ENCODE measurements around the gene PHLDB2. TPM values are rescaled to one million over a fixed set of nuclear protein-coding genes. Genes with fewer than 3 reads are reported as not detected.

The PHLDB2 gene
- polyA plus RNA-seq, 1 experiment = 15.9 TPM

DNA sequence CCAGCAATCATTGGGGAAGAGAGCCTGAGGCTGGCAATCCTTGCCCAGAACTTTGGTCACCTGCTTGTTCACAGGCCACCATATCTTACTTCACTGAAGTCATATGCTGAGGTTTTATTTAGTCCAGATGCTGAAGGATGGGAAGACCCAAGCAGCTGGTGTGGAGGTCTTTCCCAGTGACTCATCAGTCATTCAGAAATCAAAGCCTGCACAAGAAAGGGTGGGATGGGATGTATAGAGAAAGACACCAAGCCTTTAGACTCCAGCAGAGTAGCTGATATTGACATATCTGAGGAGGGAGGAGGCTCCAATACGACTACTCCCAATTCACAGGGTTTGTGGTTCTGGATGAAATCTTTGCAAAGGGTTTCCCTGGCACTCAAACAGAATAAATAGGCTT is 13.0 kb upstream of the PHLDB2 start:
- TF ChIP-seq, protein P1, sequence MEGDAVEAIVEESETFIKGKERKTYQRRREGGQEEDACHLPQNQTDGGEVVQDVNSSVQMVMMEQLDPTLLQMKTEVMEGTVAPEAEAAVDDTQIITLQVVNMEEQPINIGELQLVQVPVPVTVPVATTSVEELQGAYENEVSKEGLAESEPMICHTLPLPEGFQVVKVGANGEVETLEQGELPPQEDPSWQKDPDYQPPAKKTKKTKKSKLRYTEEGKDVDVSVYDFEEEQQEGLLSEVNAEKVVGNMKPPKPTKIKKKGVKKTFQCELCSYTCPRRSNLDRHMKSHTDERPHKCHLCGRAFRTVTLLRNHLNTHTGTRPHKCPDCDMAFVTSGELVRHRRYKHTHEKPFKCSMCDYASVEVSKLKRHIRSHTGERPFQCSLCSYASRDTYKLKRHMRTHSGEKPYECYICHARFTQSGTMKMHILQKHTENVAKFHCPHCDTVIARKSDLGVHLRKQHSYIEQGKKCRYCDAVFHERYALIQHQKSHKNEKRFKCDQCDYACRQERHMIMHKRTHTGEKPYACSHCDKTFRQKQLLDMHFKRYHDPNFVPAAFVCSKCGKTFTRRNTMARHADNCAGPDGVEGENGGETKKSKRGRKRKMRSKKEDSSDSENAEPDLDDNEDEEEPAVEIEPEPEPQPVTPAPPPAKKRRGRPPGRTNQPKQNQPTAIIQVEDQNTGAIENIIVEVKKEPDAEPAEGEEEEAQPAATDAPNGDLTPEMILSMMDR (IDR thresholded peaks at IDR 0.05; ENCODE audit: low read depth, low read length) = no peak
- DNase-seq (ENCODE audit: low read depth, low spot score) = no peak
- no peaks in the 10 kb centered on the region for H3K27me3 ChIP-seq (ENCODE audit: control insufficient read depth, insufficient read depth, low read length)
- H3K4me3 ChIP-seq (ENCODE audit: low read depth, low read length) = no peak overlapping the region
- no peaks in the 10 kb centered on the region for H3K9me3 ChIP-seq (ENCODE audit: control insufficient read depth, insufficient read depth, low read length)
- no peak overlapping the region for H3K27ac ChIP-seq (ENCODE audit: low read depth, low read length)
- CTCF ChIA-PET = no interaction called here
- POLR2A ChIA-PET = no interaction called here

DNA sequence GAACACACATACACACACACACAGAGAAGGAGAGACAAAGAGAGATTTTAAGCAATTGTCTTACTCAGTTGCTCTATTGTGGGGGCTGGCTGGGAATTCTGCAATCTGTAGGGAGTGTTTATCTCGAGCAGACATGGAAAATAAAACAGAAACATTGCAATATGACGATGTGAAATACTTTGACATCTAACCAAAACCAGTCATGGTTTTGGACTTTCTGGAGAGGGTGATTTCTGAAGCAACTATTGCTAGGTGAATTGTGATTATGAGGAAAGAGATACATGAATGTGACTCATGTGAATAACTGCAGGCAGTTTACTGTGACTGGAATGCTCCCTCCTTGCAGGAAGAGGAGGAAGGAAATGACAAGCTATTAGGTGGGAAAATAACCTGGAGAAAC is 12.3 kb upstream of the PHLDB2 start:
- no peaks in the 10 kb centered on the region for H3K9me3 ChIP-seq (ENCODE audit: control insufficient read depth, insufficient read depth, low read length)
- no peak overlapping the region for H3K27ac ChIP-seq (ENCODE audit: low read depth, low read length)
- ChIA-PET POLR2A (interaction anchor here (1.2 kb wide), 1 partner anchor 12 kb away, joined by 3 read pairs; the partner anchor contains the start of gene PHLDB2), CTCF (interaction anchor here (0.5 to 0.6 kb wide), 2 partner anchors 121 to 175 kb away, joined by 3 to 6 read pairs; no protein-coding TSS in a partner anchor)
- TF ChIP-seq, protein P1 (IDR thresholded peaks at IDR 0.05; ENCODE audit: low read depth, low read length) = no peak
- no peaks in the 10 kb centered on the region for H3K27me3 ChIP-seq (ENCODE audit: control insufficient read depth, insufficient read depth, low read length)
- DNase-seq (ENCODE audit: low read depth, low spot score) = peak; percentile 58
- H3K4me3 ChIP-seq (ENCODE audit: low read depth, low read length) = no peak overlapping the region

DNA sequence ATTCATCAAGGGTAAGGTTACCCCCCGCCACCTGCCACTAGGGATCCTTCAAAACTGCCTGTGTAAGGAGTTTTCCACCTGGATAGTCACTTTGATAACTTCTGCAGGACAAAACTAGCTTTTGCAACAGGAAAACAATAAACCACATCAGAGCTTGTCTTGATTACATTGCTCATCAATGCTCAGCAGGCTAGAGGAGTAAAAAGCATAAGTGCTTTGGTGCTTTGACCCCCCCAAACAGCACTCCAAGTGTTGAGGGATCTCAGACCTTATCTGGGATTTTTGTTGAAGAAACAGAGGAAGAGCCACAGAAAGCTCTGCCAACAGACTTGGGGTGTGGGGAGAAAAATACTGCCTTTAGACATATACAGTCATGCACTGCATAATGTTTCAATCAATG is 10.8 kb upstream of the PHLDB2 start:
- Histone ChIP-seq H3K4me3 (ENCODE audit: low read depth, low read length) (no peak overlapping the region), H3K27ac (ENCODE audit: low read depth, low read length) (no peak overlapping the region), H3K9me3 (ENCODE audit: control insufficient read depth, insufficient read depth, low read length) (no peaks in the 10 kb centered on the region), H3K27me3 (ENCODE audit: control insufficient read depth, insufficient read depth, low read length) (no peaks in the 10 kb centered on the region)
- TF ChIP-seq, protein P1 (IDR thresholded peaks at IDR 0.05; ENCODE audit: low read depth, low read length) = no peak
- no peak for DNase-seq (ENCODE audit: low read depth, low spot score)
- ChIA-PET POLR2A (no interaction called here), CTCF (no interaction called here)

DNA sequence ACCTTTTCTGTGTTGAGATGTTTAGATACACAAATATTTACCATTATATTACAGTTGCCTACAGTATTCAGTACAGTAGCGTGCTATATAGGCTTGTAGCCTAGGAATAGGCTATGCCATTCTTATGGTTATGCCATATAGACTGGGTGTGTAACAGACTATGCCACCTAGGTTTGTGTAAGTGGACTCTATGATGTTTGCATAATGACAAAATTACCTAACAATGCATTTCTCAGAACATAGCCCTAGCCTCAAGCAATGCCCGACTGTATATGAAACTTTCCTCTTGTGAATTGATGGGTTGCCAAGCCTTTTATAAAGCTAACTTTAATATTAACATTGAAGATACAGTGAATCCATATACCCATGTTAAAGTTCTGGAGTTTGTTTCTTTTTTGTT is 10.3 kb upstream of the PHLDB2 start:
- CTCF ChIA-PET = interaction anchor here (0.7 to 2.8 kb wide), 4 partner anchors 10 to 141 kb away, joined by 3 to 7 read pairs (median 3); no protein-coding TSS in a partner anchor

DNA sequence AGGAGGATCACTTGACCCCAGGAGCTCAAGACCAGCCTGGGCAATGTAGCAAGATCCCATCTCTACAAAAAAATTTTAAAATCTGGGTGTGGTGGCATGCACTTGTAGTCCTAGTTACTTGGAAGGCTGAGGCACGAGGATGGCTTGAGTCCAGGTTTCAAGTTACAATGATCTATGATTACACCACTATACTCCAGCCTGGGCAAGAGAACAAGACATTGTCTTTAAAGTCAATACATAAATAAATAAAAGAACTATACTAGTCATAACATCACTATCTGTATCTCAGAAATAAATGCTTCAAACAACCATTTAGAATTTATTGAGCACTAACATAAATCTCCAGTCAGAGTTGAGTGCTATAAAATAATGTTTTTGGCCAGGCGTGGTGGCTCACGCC is 8.5 kb upstream of the PHLDB2 start:
- CTCF ChIA-PET = interaction anchor here (0.6 to 2.8 kb wide), 4 partner anchors 10 to 193 kb away, joined by 3 to 7 read pairs (median 4); no protein-coding TSS in a partner anchor
- POLR2A ChIA-PET = no interaction called here
- TF ChIP-seq, protein P1 (IDR thresholded peaks at IDR 0.05; ENCODE audit: low read depth, low read length) = no peak
- no peak overlapping the region for H3K27ac ChIP-seq (ENCODE audit: low read depth, low read length)
- H3K4me3 ChIP-seq (ENCODE audit: low read depth, low read length) = no peak overlapping the region
- no peaks in the 10 kb centered on the region for H3K27me3 ChIP-seq (ENCODE audit: control insufficient read depth, insufficient read depth, low read length)
- DNase-seq (ENCODE audit: low read depth, low spot score) = no peak
- no peaks in the 10 kb centered on the region for H3K9me3 ChIP-seq (ENCODE audit: control insufficient read depth, insufficient read depth, low read length)

More for the DNA sequence above, 10.3 kb upstream of the PHLDB2 start:
- TF ChIP-seq, protein P1 (IDR thresholded peaks at IDR 0.05; ENCODE audit: low read depth, low read length) = no peak
- no peaks in the 10 kb centered on the region for H3K9me3 ChIP-seq (ENCODE audit: control insufficient read depth, insufficient read depth, low read length)
- POLR2A ChIA-PET = no interaction called here
- DNase-seq (ENCODE audit: low read depth, low spot score) = no peak
- no peak overlapping the region for H3K4me3 ChIP-seq (ENCODE audit: low read depth, low read length)
- H3K27ac ChIP-seq (ENCODE audit: low read depth, low read length) = no peak overlapping the region
- H3K27me3 ChIP-seq (ENCODE audit: control insufficient read depth, insufficient read depth, low read length) = no peaks in the 10 kb centered on the region
